AG09319 (cell line): ENCODE results near the gene NNMT.

Experiments used
- DNase-seq: peaks from one replicate; pipeline ENCODE4 v3.0.0-alpha.2; 2010; ENCODE audit warnings: low read depth; ENCODE audit errors: extremely low read depth
- CTCF ChIP-seq: IDR thresholded peaks from 2 replicates; pipeline ENCODE4 v1.5.1; 2011; ENCODE audit warnings: low read depth, mild to moderate bottlenecking, inconsistent platforms, low read length, moderate library complexity

The NNMT gene

GRCh38 chr11:114301927-114302326 is 5.7 kb downstream of the NNMT start:
- no peak for TF ChIP-seq CTCF
- no peak for DNase-seq

- TF ChIP-seq CTCF: no peak
- DNase-seq: no peak
Observed at GRCh38 chr11:114302663-114303062, 6.5 kb downstream of the NNMT start.

- DNase-seq: no peak
- no peak for TF ChIP-seq CTCF
Observed at GRCh38 chr11:114304065-114304464, 7.9 kb downstream of the NNMT start.

GRCh38 chr11:114304969-114305368 is 8.8 kb downstream of the NNMT start:
- TF ChIP-seq CTCF: no peak
- no peak for DNase-seq

GRCh38 chr11:114307524-114308203 is 11.5 kb downstream of the NNMT start:
- TF ChIP-seq CTCF: no peak
- DNase-seq: peak; percentile 85

- peak; percentile 68 for DNase-seq
- no peak for TF ChIP-seq CTCF
Observed at GRCh38 chr11:114308689-114309089, 12.5 kb downstream of the NNMT start.

GRCh38 chr11:114309517-114309916 is 13.3 kb downstream of the NNMT start:
- TF ChIP-seq CTCF: no peak
- no peak for DNase-seq
